ENCODE data around the gene AMFR.

GRCh38 chr16:56405977-56406672, 19.2 kb downstream of the AMFR start:
- TF ChIP-seq, protein P1, sequence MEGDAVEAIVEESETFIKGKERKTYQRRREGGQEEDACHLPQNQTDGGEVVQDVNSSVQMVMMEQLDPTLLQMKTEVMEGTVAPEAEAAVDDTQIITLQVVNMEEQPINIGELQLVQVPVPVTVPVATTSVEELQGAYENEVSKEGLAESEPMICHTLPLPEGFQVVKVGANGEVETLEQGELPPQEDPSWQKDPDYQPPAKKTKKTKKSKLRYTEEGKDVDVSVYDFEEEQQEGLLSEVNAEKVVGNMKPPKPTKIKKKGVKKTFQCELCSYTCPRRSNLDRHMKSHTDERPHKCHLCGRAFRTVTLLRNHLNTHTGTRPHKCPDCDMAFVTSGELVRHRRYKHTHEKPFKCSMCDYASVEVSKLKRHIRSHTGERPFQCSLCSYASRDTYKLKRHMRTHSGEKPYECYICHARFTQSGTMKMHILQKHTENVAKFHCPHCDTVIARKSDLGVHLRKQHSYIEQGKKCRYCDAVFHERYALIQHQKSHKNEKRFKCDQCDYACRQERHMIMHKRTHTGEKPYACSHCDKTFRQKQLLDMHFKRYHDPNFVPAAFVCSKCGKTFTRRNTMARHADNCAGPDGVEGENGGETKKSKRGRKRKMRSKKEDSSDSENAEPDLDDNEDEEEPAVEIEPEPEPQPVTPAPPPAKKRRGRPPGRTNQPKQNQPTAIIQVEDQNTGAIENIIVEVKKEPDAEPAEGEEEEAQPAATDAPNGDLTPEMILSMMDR (IDR thresholded peaks at IDR 0.05; ENCODE audit: low read length) = no peak
- no peak for TF ChIP-seq EZH2 (IDR thresholded peaks at IDR 0.05; ENCODE audit: borderline replicate concordance, low read length)
